Esophagus squamous epithelium (tissue), 4 donors: ENCODE results near the gene IL12A.
A peak's percentile ranks its signal among the peaks of the same experiment; 100 is the strongest.

ENCODE experiments used
- CTCF ChIP-seq, 6 experiments: fragments of 450-650 bp in 4 of 6; fragments of 200-600 bp in 2 of 6; sonication (generic) in 2 of 6; IDR thresholded peaks; one replicate each; pipeline ENCODE4 v1.5.1; 2016 to 2019; ENCODE audit warnings: antibody characterized with exemption in 6 of 6, mild to moderate bottlenecking in 4 of 6, moderate library complexity in 4 of 6
- POLR2A ChIP-seq, 4 donors: fragments of 450-650 bp; IDR thresholded peaks; one replicate each; pipeline ENCODE4 v1.6.1; 2017; ENCODE audit warnings: antibody characterized with exemption in 4 of 4, mild to moderate bottlenecking in 4 of 4, moderate library complexity in 3 of 4

GRCh38 chr3:159988617-159989271, at the start of gene IL12A:
- TF ChIP-seq CTCF (IDR thresholded peaks at IDR 0.05) (peak; percentile 75 to 90 (median 84)), POLR2A (IDR thresholded peaks at IDR 0.05) (no peak)
